ENCODE measurements around the gene TMEM38B.
"Not testable (repeated sequence)": the region's sequence is repeated elsewhere in the genome, so short reads cannot be mapped to it uniquely, and the experiment has no call there.

Gene TMEM38B

DNA sequence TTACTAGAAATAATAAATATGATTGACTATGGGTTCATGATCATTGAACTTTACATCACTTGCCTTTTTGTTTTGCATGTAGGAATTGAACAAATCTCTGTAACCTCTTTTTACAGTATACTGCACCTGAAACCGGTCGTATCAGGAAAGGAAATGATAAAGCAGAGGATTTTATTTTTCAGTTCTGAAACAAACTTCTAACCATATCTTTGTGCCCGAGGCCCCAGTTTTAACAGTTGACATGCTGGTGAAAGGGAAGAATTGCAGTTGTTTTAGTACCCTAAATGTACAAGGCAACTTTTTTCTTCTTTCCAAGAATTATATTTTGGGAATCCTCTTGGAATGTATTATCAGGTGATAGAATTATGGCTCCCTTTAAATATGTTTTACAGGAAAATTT lies 27.8 kb downstream of the TMEM38B start:
- H3K9me3 ChIP-seq (ENCODE audit: control insufficient read depth, low read length), result no peaks in the 10 kb centered on the region
- H3K4me1 ChIP-seq (ENCODE audit: control insufficient read depth, insufficient read depth, low read length, poor library complexity, severe bottlenecking), result no peaks in the 10 kb centered on the region
- H3K4me3 ChIP-seq (ENCODE audit: extremely low read depth, insufficient read depth, low read length, poor library complexity, severe bottlenecking), result no peak overlapping the region
- no peak overlapping the region for H3K27ac ChIP-seq (ENCODE audit: low read depth, low read length, severe bottlenecking)
- no peaks in the 10 kb centered on the region for H3K36me3 ChIP-seq (ENCODE audit: control insufficient read depth, insufficient read depth, low read length)
- WGBS, 2 experiments (ENCODE audit: insufficient coverage in 2 of 2), result no CpG with 5 or more reads among the region's 3 CpGs

DNA sequence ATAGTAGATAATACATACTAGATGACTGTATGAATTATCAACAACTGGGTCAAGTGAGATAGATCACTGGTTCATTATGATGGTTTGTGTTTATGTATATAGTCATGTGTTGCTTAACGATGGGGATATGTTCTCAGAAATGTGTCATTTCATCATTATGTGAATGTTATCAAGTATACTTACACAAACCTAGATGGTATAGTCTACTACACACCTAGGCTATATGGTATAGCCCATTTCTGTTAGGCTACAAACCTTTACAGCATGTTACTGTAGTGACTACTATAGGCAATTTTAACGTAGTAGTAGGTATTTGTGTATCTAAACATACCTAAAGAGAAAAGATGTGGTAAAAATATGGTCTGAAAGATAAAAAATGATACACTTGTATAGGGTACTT lies 31.0 kb downstream of the TMEM38B start:
- H3K36me3 ChIP-seq (ENCODE audit: control insufficient read depth, insufficient read depth, low read length), result no peaks in the 10 kb centered on the region
- WGBS, 2 experiments (ENCODE audit: insufficient coverage in 2 of 2), result no CpG with 5 or more reads among the region's 2 CpGs
- no peak overlapping the region for H3K4me3 ChIP-seq (ENCODE audit: extremely low read depth, insufficient read depth, low read length, poor library complexity, severe bottlenecking)
- H3K27ac ChIP-seq (ENCODE audit: low read depth, low read length, severe bottlenecking), result no peak overlapping the region
- no peaks in the 10 kb centered on the region for H3K4me1 ChIP-seq (ENCODE audit: control insufficient read depth, insufficient read depth, low read length, poor library complexity, severe bottlenecking)
- no peaks in the 10 kb centered on the region for H3K9me3 ChIP-seq (ENCODE audit: control insufficient read depth, low read length)

GRCh38 chr9:105728230-105728629 lies 33.9 kb downstream of the TMEM38B start:
- 84 to 90% methylated on average over 3 of the region's 5 CpGs for WGBS, 2 experiments (ENCODE audit: insufficient coverage in 2 of 2)
- H3K4me1 ChIP-seq (ENCODE audit: control insufficient read depth, insufficient read depth, low read length, poor library complexity, severe bottlenecking); H3K4me3 ChIP-seq (ENCODE audit: extremely low read depth, insufficient read depth, low read length, poor library complexity, severe bottlenecking); H3K9me3 ChIP-seq (ENCODE audit: control insufficient read depth, low read length); H3K27ac ChIP-seq (ENCODE audit: low read depth, low read length, severe bottlenecking); H3K36me3 ChIP-seq (ENCODE audit: control insufficient read depth, insufficient read depth, low read length): not testable (repeated sequence)

DNA sequence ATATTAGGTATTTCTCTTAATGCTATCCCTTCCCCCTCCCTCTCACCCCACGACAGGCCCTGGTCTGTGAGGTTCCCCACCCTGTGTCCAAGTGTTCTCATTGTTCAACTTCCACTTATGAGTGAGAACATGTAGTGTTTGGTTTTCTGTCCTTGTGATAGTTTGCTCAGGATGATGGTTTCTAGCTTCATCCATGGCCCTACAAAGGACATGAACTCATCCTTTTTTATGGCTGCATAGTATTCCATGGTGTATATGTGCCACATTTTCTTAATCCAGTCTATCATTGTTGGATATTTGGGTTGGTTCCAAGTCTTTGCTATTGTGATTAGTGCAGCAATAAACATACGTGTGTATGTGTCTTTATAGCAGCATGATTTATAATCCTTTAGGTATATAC lies 37.1 kb downstream of the TMEM38B start:
- no CpG with 5 or more reads among the region's 2 CpGs for WGBS, 2 experiments (ENCODE audit: insufficient coverage in 2 of 2)
- not testable (repeated sequence) for H3K36me3 ChIP-seq (ENCODE audit: control insufficient read depth, insufficient read depth, low read length); H3K27ac ChIP-seq (ENCODE audit: low read depth, low read length, severe bottlenecking); H3K4me3 ChIP-seq (ENCODE audit: extremely low read depth, insufficient read depth, low read length, poor library complexity, severe bottlenecking); H3K9me3 ChIP-seq (ENCODE audit: control insufficient read depth, low read length); H3K4me1 ChIP-seq (ENCODE audit: control insufficient read depth, insufficient read depth, low read length, poor library complexity, severe bottlenecking)

GRCh38 chr9:105735366-105735765 lies 41.0 kb downstream of the TMEM38B start:
- H3K4me3 ChIP-seq (ENCODE audit: extremely low read depth, insufficient read depth, low read length, poor library complexity, severe bottlenecking), result no peak overlapping the region
- H3K36me3 ChIP-seq (ENCODE audit: control insufficient read depth, insufficient read depth, low read length), result no peaks in the 10 kb centered on the region
- H3K9me3 ChIP-seq (ENCODE audit: control insufficient read depth, low read length), result no peaks in the 10 kb centered on the region
- no peak overlapping the region for H3K27ac ChIP-seq (ENCODE audit: low read depth, low read length, severe bottlenecking)
- H3K4me1 ChIP-seq (ENCODE audit: control insufficient read depth, insufficient read depth, low read length, poor library complexity, severe bottlenecking), result no peaks in the 10 kb centered on the region

DNA sequence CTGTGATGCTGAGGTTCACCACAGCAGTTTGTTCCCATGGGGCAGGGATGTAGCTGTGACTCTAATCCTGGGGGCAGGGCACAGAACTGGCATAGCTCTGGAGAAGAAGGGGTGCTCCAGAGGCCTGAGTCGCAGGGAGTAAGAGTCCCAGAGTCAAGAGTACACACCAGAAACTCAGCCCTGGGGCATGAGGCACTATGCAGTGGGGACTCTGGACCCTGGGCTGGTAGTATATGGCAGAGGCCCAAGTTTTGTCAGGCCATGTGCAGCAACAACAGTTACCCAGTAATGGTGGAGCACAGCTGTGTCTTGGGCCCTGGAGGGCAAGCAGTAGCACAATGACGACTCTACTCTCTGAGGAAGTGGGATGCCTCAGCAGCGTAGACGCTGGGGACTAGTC lies 42.9 kb downstream of the TMEM38B start:
- Histone ChIP-seq H3K9me3 (ENCODE audit: control insufficient read depth, low read length) (no peaks in the 10 kb centered on the region), H3K27ac (ENCODE audit: low read depth, low read length, severe bottlenecking) (no peak overlapping the region), H3K4me1 (ENCODE audit: control insufficient read depth, insufficient read depth, low read length, poor library complexity, severe bottlenecking) (no peaks in the 10 kb centered on the region), H3K36me3 (ENCODE audit: control insufficient read depth, insufficient read depth, low read length) (no peaks in the 10 kb centered on the region), H3K4me3 (ENCODE audit: extremely low read depth, insufficient read depth, low read length, poor library complexity, severe bottlenecking) (no peak overlapping the region)
- 97 to 99% methylated on average over 4 of the region's 4 CpGs for WGBS, 2 experiments (ENCODE audit: insufficient coverage in 2 of 2)

- no peak overlapping the region for H3K27ac ChIP-seq (ENCODE audit: low read depth, low read length, severe bottlenecking)
- H3K4me1 ChIP-seq (ENCODE audit: control insufficient read depth, insufficient read depth, low read length, poor library complexity, severe bottlenecking), result no peaks in the 10 kb centered on the region
- no peaks in the 10 kb centered on the region for H3K36me3 ChIP-seq (ENCODE audit: control insufficient read depth, insufficient read depth, low read length)
- H3K9me3 ChIP-seq (ENCODE audit: control insufficient read depth, low read length), result no peaks in the 10 kb centered on the region
- no peak overlapping the region for H3K4me3 ChIP-seq (ENCODE audit: extremely low read depth, insufficient read depth, low read length, poor library complexity, severe bottlenecking)
These were observed 47.7 kb downstream of the TMEM38B start for GRCh38 chr9:105742088-105742487.

- no CpG with 5 or more reads among the region's 3 CpGs for WGBS, 2 experiments (ENCODE audit: insufficient coverage in 2 of 2)
- H3K36me3 ChIP-seq (ENCODE audit: control insufficient read depth, insufficient read depth, low read length), result not testable (repeated sequence)
These were observed 53.0 kb downstream of the TMEM38B start for GRCh38 chr9:105747325-105747724.

GRCh38 chr9:105751761-105752160 lies 57.4 kb downstream of the TMEM38B start:
- peaks cover 11% of the 10 kb centered on the region for H3K9me3 ChIP-seq (ENCODE audit: control insufficient read depth, low read length)
- 92 to 100% methylated on average over 4 of the region's 4 CpGs for WGBS, 2 experiments (ENCODE audit: insufficient coverage in 2 of 2)

More at GRCh38 chr9:105747325-105747724, 53.0 kb downstream of the TMEM38B start:
- not testable (repeated sequence) for H3K27ac ChIP-seq (ENCODE audit: low read depth, low read length, severe bottlenecking); H3K4me3 ChIP-seq (ENCODE audit: extremely low read depth, insufficient read depth, low read length, poor library complexity, severe bottlenecking); H3K9me3 ChIP-seq (ENCODE audit: control insufficient read depth, low read length); H3K4me1 ChIP-seq (ENCODE audit: control insufficient read depth, insufficient read depth, low read length, poor library complexity, severe bottlenecking)

DNA sequence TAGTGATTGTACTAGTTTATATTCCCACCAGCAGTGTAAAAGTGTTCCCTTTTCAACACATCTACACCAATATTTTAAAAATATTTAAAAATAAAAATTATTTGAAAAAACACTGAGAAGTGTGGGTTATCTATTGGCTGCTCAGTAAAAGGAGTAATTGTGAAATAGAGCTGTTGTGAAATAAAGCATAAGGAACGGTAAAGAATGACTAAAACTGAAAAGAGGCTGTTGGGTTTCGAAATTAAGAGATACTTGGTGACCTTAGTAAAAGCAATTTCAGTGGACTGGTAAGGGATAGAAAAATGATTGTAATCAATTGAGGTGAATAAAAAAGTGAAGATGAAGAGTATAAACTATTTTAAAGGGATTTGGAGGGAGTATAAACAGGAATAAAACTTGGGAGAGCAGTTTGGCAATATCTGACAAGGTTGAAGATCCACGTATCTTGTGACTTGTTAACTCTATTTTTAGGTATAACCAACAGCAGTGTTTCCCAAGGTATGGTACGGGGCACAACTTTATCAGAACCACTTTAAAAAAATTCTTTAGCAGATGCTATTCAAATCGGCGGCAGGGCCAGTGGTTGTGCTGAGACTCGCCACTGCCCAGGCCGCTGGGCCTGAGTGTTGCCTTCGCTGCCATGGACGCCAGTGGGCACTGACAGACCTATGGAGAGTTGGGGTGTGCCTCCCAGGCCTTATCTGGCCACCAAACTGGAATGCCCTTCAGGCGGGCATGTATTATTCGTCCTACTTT lies 63.3 kb downstream of the TMEM38B start:
- WGBS, 2 experiments (ENCODE audit: insufficient coverage in 2 of 2), result 89 to 92% methylated on average over 11 of the region's 12 CpGs
- Histone ChIP-seq H3K9me3 (ENCODE audit: control insufficient read depth, low read length) (peaks cover 5% of the 10 kb centered on the region), H3K4me1 (ENCODE audit: control insufficient read depth, insufficient read depth, low read length, poor library complexity, severe bottlenecking) (no peaks in the 10 kb centered on the region)

More at GRCh38 chr9:105751761-105752160, 57.4 kb downstream of the TMEM38B start:
- H3K36me3 ChIP-seq (ENCODE audit: control insufficient read depth, insufficient read depth, low read length), result peaks cover 9% of the 10 kb centered on the region
- H3K4me3 ChIP-seq (ENCODE audit: extremely low read depth, insufficient read depth, low read length, poor library complexity, severe bottlenecking), result no peak overlapping the region
- H3K4me1 ChIP-seq (ENCODE audit: control insufficient read depth, insufficient read depth, low read length, poor library complexity, severe bottlenecking), result no peaks in the 10 kb centered on the region
- no peak overlapping the region for H3K27ac ChIP-seq (ENCODE audit: low read depth, low read length, severe bottlenecking)

GRCh38 chr9:105760053-105760452 lies 65.7 kb downstream of the TMEM38B start:
- WGBS, 2 experiments (ENCODE audit: insufficient coverage in 2 of 2), result 86 to 97% methylated on average over 7 to 8 of the region's 8 CpGs
- no peaks in the 10 kb centered on the region for H3K4me1 ChIP-seq (ENCODE audit: control insufficient read depth, insufficient read depth, low read length, poor library complexity, severe bottlenecking)
- H3K9me3 ChIP-seq (ENCODE audit: control insufficient read depth, low read length), result no peaks in the 10 kb centered on the region
- no peak overlapping the region for H3K27ac ChIP-seq (ENCODE audit: low read depth, low read length, severe bottlenecking)
- no peak overlapping the region for H3K4me3 ChIP-seq (ENCODE audit: extremely low read depth, insufficient read depth, low read length, poor library complexity, severe bottlenecking)
- no peaks in the 10 kb centered on the region for H3K36me3 ChIP-seq (ENCODE audit: control insufficient read depth, insufficient read depth, low read length)

More for the DNA sequence above, 63.3 kb downstream of the TMEM38B start:
- Histone ChIP-seq H3K36me3 (ENCODE audit: control insufficient read depth, insufficient read depth, low read length) (no peaks in the 10 kb centered on the region), H3K27ac (ENCODE audit: low read depth, low read length, severe bottlenecking) (no peak overlapping the region), H3K4me3 (ENCODE audit: extremely low read depth, insufficient read depth, low read length, poor library complexity, severe bottlenecking) (no peak overlapping the region)
